Measurements from ENCODE around the gene NOCT.

DNA sequence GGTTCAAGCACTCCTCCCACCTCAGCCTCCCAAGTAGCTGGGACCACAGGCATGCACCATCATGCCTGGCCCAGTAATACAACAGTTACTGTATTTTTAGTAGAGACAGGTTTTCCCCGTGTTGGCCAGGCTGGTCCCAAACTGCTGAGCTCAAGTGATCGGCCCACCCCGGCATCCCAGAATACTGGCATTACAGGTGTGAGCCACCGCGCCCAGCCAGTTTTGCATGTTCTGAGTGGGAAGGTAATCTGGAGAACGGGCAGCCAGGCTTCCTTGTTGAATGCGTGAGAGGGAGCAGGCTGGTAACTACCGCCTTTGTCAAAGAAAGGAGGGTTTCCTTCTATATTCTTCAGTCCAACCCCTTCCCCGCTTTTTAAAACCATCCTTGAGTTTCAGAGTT lies 9.1 kb downstream of the NOCT start:
- TF ChIP-seq, protein P1, sequence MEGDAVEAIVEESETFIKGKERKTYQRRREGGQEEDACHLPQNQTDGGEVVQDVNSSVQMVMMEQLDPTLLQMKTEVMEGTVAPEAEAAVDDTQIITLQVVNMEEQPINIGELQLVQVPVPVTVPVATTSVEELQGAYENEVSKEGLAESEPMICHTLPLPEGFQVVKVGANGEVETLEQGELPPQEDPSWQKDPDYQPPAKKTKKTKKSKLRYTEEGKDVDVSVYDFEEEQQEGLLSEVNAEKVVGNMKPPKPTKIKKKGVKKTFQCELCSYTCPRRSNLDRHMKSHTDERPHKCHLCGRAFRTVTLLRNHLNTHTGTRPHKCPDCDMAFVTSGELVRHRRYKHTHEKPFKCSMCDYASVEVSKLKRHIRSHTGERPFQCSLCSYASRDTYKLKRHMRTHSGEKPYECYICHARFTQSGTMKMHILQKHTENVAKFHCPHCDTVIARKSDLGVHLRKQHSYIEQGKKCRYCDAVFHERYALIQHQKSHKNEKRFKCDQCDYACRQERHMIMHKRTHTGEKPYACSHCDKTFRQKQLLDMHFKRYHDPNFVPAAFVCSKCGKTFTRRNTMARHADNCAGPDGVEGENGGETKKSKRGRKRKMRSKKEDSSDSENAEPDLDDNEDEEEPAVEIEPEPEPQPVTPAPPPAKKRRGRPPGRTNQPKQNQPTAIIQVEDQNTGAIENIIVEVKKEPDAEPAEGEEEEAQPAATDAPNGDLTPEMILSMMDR (IDR thresholded peaks at IDR 0.05), result no peak
- TF ChIP-seq POLR2AphosphoS5 (IDR thresholded peaks at IDR 0.05; ENCODE audit: low read depth, low read length) (no peak), SIN3A (IDR thresholded peaks at IDR 0.05; ENCODE audit: borderline replicate concordance, insufficient read depth, low read depth, low read length) (no peak)
- TF ChIP-seq, protein P2, sequence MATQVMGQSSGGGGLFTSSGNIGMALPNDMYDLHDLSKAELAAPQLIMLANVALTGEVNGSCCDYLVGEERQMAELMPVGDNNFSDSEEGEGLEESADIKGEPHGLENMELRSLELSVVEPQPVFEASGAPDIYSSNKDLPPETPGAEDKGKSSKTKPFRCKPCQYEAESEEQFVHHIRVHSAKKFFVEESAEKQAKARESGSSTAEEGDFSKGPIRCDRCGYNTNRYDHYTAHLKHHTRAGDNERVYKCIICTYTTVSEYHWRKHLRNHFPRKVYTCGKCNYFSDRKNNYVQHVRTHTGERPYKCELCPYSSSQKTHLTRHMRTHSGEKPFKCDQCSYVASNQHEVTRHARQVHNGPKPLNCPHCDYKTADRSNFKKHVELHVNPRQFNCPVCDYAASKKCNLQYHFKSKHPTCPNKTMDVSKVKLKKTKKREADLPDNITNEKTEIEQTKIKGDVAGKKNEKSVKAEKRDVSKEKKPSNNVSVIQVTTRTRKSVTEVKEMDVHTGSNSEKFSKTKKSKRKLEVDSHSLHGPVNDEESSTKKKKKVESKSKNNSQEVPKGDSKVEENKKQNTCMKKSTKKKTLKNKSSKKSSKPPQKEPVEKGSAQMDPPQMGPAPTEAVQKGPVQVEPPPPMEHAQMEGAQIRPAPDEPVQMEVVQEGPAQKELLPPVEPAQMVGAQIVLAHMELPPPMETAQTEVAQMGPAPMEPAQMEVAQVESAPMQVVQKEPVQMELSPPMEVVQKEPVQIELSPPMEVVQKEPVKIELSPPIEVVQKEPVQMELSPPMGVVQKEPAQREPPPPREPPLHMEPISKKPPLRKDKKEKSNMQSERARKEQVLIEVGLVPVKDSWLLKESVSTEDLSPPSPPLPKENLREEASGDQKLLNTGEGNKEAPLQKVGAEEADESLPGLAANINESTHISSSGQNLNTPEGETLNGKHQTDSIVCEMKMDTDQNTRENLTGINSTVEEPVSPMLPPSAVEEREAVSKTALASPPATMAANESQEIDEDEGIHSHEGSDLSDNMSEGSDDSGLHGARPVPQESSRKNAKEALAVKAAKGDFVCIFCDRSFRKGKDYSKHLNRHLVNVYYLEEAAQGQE (IDR thresholded peaks at IDR 0.05; ENCODE audit: insufficient read depth in 1 of 2, low read depth in 2 of 2, low read length in 1 of 2), result no peak

Data from Panc1 (cell line).